ENCODE results near the gene FNDC5.

Gene FNDC5

GRCh38 chr1:32891241-32891570 lies 20.5 kb upstream of the FNDC5 start:
- no peaks in the 10 kb centered on the region for H3K9me3 ChIP-seq
- H3K4me3 ChIP-seq (ENCODE audit: low read depth, low read length), result no peak overlapping the region
- no peaks in the 10 kb centered on the region for H3K4me1 ChIP-seq
- H3K36me3 ChIP-seq, result no peaks in the 10 kb centered on the region
- H3K27me3 ChIP-seq, result peaks cover 9% of the 10 kb centered on the region
- DNase-seq, result no peak
- no peak for TF ChIP-seq CTCF (IDR thresholded peaks at IDR 0.05; ENCODE audit: low read depth, low read length)

GRCh38 chr1:32890516-32891240 lies 20.0 kb upstream of the FNDC5 start:
- no peaks in the 10 kb centered on the region for H3K36me3 ChIP-seq

GRCh38 chr1:32889731-32890278 lies 19.1 kb upstream of the FNDC5 start:
- H3K27me3 ChIP-seq, result peaks cover 9% of the 10 kb centered on the region
- no peaks in the 10 kb centered on the region for H3K4me1 ChIP-seq
- H3K36me3 ChIP-seq, result no peaks in the 10 kb centered on the region
- H3K9me3 ChIP-seq, result no peaks in the 10 kb centered on the region
- no peak for DNase-seq
- H3K4me3 ChIP-seq (ENCODE audit: low read depth, low read length), result no peak overlapping the region
- TF ChIP-seq CTCF (IDR thresholded peaks at IDR 0.05; ENCODE audit: low read depth, low read length), result no peak

More at GRCh38 chr1:32890516-32891240, 20.0 kb upstream of the FNDC5 start:
- TF ChIP-seq CTCF (IDR thresholded peaks at IDR 0.05; ENCODE audit: low read depth, low read length), result no peak
- no peak for DNase-seq
- Histone ChIP-seq H3K27me3 (peaks cover 9% of the 10 kb centered on the region), H3K9me3 (no peaks in the 10 kb centered on the region), H3K4me3 (ENCODE audit: low read depth, low read length) (no peak overlapping the region), H3K4me1 (no peaks in the 10 kb centered on the region)

GRCh38 chr1:32888677-32889420 lies 18.1 kb upstream of the FNDC5 start:
- H3K9me3 ChIP-seq, result no peaks in the 10 kb centered on the region
- no peak for TF ChIP-seq CTCF (IDR thresholded peaks at IDR 0.05; ENCODE audit: low read depth, low read length)
- H3K36me3 ChIP-seq, result no peaks in the 10 kb centered on the region
- no peak for DNase-seq
- no peaks in the 10 kb centered on the region for H3K4me1 ChIP-seq
- H3K27me3 ChIP-seq, result peaks cover 9% of the 10 kb centered on the region
- no peak overlapping the region for H3K4me3 ChIP-seq (ENCODE audit: low read depth, low read length)

GRCh38 chr1:32888134-32888533 lies 17.4 kb upstream of the FNDC5 start:
- H3K36me3 ChIP-seq, result no peaks in the 10 kb centered on the region
- no peak for DNase-seq
- no peaks in the 10 kb centered on the region for H3K4me1 ChIP-seq
- peaks cover 9% of the 10 kb centered on the region for H3K27me3 ChIP-seq
- TF ChIP-seq CTCF (IDR thresholded peaks at IDR 0.05; ENCODE audit: low read depth, low read length), result no peak
- no peak overlapping the region for H3K4me3 ChIP-seq (ENCODE audit: low read depth, low read length)
- no peaks in the 10 kb centered on the region for H3K9me3 ChIP-seq

- Histone ChIP-seq H3K4me1 (no peaks in the 10 kb centered on the region), H3K36me3 (no peaks in the 10 kb centered on the region), H3K9me3 (no peaks in the 10 kb centered on the region), H3K4me3 (ENCODE audit: low read depth, low read length) (no peak overlapping the region), H3K27me3 (peaks cover 9% of the 10 kb centered on the region)
- DNase-seq, result no peak
- TF ChIP-seq CTCF (IDR thresholded peaks at IDR 0.05; ENCODE audit: low read depth, low read length), result no peak
These were observed 16.9 kb upstream of the FNDC5 start for GRCh38 chr1:32887623-32888022.
